ENCODE measurements around the gene TMUB2. TPM values are rescaled to one million over a fixed set of nuclear protein-coding genes. Genes with fewer than 3 reads are reported as not detected.
"Not testable (repeated sequence)": the region's sequence is repeated elsewhere in the genome, so short reads cannot be mapped to it uniquely, and the experiment has no call there.

TMUB2 gene
- polyA plus RNA-seq (2011; rRNA removed) (34.3 and 37.1 TPM in 2 replicates), polyA minus RNA-seq (2011; rRNA and poly(A)+ RNA removed) (22.6 and 32.5 TPM in 2 replicates)

DNA sequence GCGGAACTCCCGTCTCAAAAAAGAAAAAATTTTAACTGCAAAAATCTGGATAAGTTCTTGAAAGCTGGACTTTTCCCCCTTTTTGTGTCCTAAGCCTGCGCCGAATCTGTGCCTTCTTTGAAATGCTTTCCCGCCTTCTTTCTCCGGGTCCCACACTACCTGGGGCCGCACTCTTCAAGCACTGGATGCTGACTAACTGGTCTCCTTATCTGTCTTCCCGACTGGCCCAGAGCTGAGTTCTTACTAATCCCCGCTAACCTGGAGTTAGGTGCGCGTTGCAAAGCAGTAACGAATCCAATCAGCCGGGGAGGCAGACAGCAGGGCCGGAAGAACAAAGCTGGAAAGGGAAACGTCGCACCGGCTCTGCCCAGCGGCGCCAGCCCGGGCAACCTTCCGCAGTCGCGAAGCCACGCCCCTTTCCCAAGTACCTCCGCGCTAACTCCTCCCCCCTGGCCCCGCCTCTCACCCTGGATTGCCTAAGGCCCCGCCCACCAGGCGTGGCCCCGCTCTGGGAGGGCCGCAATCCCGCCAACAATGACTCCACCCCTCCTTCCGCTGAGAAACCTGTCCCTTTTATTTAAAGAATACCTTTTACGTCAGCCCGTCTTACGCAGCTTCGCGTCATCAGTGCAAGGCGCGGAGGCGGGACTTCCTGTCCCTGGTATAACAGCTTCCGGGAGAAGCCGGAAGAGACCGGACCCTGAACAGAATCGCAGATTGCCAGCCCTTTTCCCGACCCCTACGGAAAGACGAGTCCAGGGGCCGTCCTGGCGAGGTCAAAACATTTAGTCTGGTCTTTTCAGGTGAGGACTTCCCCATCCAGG lies at the start of gene TMUB2:
Gene TMUB2 (plus strand): TSS at position 666 of the 824 bp plus-strand sequence. CDS start 737 bp downstream, outside the sequence.
- H3K27me3 ChIP-seq (ENCODE audit: control insufficient read depth, insufficient read depth, low read length), result no peaks in the 10 kb centered on the region
- peak; percentile 99 for DNase-seq (ENCODE audit: low read depth, low spot score)
- POLR2A ChIA-PET, result interaction anchor here (0.5 to 1.9 kb wide), 18 partner anchors 12 to 1767 kb away, joined by 3 to 14 read pairs (median 4); partner anchors contain the start of genes HDAC5, LSM12 and UBTF
- peak within 1 kb of the TSS; percentile 97 for H3K4me3 ChIP-seq (ENCODE audit: low read depth, low read length)
- no peaks in the 10 kb centered on the region; the same call in 1 of the 2 replicates for H3K9me3 ChIP-seq (ENCODE audit: control insufficient read depth, insufficient read depth, low read length)
- H3K27ac ChIP-seq (ENCODE audit: low read depth, low read length), result peak within 1 kb of the TSS; percentile 97
- TF ChIP-seq, protein P1, sequence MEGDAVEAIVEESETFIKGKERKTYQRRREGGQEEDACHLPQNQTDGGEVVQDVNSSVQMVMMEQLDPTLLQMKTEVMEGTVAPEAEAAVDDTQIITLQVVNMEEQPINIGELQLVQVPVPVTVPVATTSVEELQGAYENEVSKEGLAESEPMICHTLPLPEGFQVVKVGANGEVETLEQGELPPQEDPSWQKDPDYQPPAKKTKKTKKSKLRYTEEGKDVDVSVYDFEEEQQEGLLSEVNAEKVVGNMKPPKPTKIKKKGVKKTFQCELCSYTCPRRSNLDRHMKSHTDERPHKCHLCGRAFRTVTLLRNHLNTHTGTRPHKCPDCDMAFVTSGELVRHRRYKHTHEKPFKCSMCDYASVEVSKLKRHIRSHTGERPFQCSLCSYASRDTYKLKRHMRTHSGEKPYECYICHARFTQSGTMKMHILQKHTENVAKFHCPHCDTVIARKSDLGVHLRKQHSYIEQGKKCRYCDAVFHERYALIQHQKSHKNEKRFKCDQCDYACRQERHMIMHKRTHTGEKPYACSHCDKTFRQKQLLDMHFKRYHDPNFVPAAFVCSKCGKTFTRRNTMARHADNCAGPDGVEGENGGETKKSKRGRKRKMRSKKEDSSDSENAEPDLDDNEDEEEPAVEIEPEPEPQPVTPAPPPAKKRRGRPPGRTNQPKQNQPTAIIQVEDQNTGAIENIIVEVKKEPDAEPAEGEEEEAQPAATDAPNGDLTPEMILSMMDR (IDR thresholded peaks at IDR 0.05; ENCODE audit: low read depth, low read length), result no peak
- CTCF ChIA-PET, result interaction anchor here (0.9 to 2.9 kb wide), 6 partner anchors 18 to 308 kb away, joined by 5 to 15 read pairs (median 9); partner anchors contain the start of gene FAM171A2

DNA sequence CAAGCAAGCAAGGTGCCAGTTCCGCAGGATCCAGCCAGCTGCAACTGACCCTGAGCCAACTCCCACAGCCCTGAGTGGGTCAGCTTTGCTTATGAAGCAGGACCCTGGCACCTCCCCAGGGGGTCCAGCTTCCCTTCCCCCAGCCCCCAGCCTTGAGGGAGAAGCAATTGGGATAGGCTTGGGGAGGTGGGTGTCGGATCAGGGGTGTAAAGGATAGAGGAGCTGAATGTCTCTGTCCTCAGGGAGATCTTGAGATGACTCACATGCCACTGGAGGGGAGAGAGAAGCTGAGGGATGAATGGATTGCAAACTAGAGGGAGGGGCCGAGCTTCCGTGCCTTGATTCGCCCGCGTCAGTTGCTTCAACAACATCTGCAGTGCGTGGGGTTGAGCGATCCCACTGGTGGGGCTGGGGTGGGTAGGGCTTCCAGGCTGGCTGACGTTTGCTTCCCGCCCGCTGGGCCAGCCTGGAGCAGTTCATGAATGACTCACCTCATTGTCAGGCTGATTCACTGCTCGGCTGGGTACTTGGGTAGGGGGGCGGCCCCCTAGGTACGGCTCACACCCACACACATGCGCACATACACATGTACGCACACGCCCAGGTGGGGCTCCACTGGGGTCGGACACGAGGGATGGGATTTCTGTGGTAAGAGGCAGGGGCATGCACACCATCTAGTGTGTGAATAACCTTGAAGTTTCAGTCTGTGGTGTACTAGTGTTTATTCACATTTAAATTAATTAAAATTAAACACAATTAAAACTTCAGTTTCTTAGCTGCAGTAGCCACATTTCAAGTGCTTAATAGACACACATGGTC lies 48.7 kb upstream of the TMUB2 start:
- Histone ChIP-seq H3K27ac (ENCODE audit: low read depth, low read length) (peak overlapping the region; percentile 92), H3K9me3 (ENCODE audit: control insufficient read depth, insufficient read depth, low read length) (no peaks in the 10 kb centered on the region; the same call in 1 of the 2 replicates), H3K4me3 (ENCODE audit: low read depth, low read length) (peak overlapping the region; percentile 45), H3K27me3 (ENCODE audit: control insufficient read depth, insufficient read depth, low read length) (no peaks in the 10 kb centered on the region)
- ChIA-PET POLR2A (interaction anchor here (0.5 to 2.3 kb wide), 8 partner anchors 10 to 189 kb away, joined by 3 to 21 read pairs (median 4); partner anchors contain the start of genes HDAC5 and TMUB2), CTCF (interaction anchor here (1.1 to 1.6 kb wide), 7 partner anchors 8 to 194 kb away, joined by 3 to 8 read pairs (median 5); partner anchors contain the start of gene HDAC5)
- DNase-seq (ENCODE audit: low read depth, low spot score), result peak; percentile 98
- TF ChIP-seq, protein P1 (IDR thresholded peaks at IDR 0.05; ENCODE audit: low read depth, low read length), result no peak

DNA sequence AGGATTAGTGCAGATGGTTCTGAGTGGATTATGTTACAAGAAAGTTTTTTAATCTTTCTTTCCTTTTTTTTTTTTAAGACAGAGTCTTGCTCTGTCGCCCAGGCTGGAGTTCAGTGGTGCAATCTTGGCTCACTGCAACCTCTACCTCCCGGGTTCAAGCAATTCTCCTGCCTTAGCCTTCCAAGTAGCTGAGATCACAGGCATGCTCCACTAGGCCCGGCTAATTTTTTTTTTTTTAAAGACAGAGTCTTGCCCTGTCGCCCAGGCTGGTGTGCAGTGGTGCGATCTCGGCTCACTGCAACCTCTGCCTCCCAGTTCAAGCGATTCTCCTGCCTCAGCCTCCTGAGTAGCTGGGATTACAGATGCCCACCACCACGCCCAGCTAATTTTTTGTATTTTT lies 42.9 kb upstream of the TMUB2 start:
- ChIA-PET CTCF (interaction anchor here (1.7 kb wide), 1 partner anchor 25 kb away, joined by 7 read pairs; no protein-coding TSS in a partner anchor), POLR2A (interaction anchor here (0.6 kb wide), 1 partner anchor 101 kb away, joined by 3 read pairs; no protein-coding TSS in a partner anchor)
- H3K9me3 ChIP-seq (ENCODE audit: control insufficient read depth, insufficient read depth, low read length); H3K4me3 ChIP-seq (ENCODE audit: low read depth, low read length); DNase-seq (ENCODE audit: low read depth, low spot score); H3K27me3 ChIP-seq (ENCODE audit: control insufficient read depth, insufficient read depth, low read length); H3K27ac ChIP-seq (ENCODE audit: low read depth, low read length): not testable (repeated sequence)

DNA sequence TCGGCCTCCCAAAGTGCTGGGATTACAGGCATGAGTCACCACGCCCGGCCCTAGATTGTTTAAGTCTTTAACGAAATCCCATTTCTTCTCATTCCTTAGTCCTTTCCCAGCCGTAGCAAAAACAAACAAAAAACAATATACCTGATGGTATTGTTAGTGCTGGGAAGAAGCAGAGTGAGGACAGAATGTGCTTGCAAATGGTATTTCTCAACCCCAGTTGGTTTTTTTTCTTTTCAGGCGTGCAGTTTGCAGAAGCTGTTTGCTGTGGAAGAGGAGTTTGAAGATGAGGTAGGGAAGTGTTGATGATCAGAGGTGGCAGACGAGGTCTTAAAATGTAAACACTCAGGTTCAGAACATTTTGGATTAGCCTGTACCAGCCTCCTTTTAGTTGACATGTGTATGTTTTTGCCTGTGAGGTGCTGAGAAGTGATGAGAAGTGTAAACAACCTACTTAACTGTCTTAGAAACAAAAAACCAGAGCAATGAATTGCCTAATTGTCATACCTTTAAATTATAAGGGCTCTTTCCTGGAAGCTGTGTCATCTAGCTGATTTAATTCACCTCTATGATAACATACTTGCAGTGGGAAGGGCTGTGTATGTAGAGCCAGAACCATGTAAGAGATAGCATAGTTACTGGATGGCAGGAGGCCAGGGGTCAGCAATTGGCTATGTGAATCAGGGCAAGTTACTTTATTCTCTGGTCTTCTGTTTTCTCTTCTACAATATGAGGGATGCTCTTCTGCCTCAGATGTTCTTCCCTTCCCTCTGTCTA lies 41.6 kb upstream of the TMUB2 start:
- DNase-seq (ENCODE audit: low read depth, low spot score), result no peak
- TF ChIP-seq, protein P1 (IDR thresholded peaks at IDR 0.05; ENCODE audit: low read depth, low read length), result no peak
- Histone ChIP-seq H3K9me3 (ENCODE audit: control insufficient read depth, insufficient read depth, low read length) (no peaks in the 10 kb centered on the region; the same call in 1 of the 2 replicates), H3K27me3 (ENCODE audit: control insufficient read depth, insufficient read depth, low read length) (no peaks in the 10 kb centered on the region), H3K4me3 (ENCODE audit: low read depth, low read length) (no peak overlapping the region), H3K27ac (ENCODE audit: low read depth, low read length) (no peak overlapping the region)
- ChIA-PET CTCF (interaction anchor here (1.7 kb wide), 1 partner anchor 23 kb away, joined by 7 read pairs; no protein-coding TSS in a partner anchor), POLR2A (no interaction called here)
